Lung (tissue), 12 donors: Measurements from ENCODE around the gene CP. TPM values are rescaled to one million over a fixed set of nuclear protein-coding genes. Genes with fewer than 3 reads are reported as not detected.
A peak's percentile ranks its signal among the peaks of the same experiment; 100 is the strongest.

ENCODE experiments used
- ATAC-seq: fragments of 200-7000 bp; cut with Tn5 transposase; one replicate; pipeline ENCODE4 v1.9.1; 2020; ENCODE audit warnings: moderate number of reproducible peaks; ENCODE audit not compliant: insufficient read depth, low FRiP score
- DNase-seq, 3 donors: peaks; one replicate each; pipeline ENCODE4 v3.0.0-alpha.2; 2013 to 2017
- H3K27ac ChIP-seq, 2 donors: one replicate each; pipeline ENCODE4 v1.5.1; 2013; ENCODE audit warnings: mild to moderate bottlenecking in 2 of 2, moderate library complexity in 2 of 2, control low read depth in 1 of 2, inconsistent platforms in 1 of 2, low read depth in 1 of 2, low read length in 1 of 2
- H3K27me3 ChIP-seq, 3 donors: one replicate each; pipeline ENCODE4 v1.5.1; 2013; ENCODE audit warnings: low read length in 2 of 3; ENCODE audit not compliant: control insufficient read depth in 3 of 3, insufficient read depth in 3 of 3
- H3K36me3 ChIP-seq, 4 donors: one replicate each; pipeline ENCODE4 v1.5.1; 2013; ENCODE audit warnings: low read length in 4 of 4, mild to moderate bottlenecking in 1 of 4, moderate library complexity in 1 of 4; ENCODE audit not compliant: control insufficient read depth in 4 of 4, insufficient read depth in 4 of 4
- H3K4me1 ChIP-seq, 5 donors: one replicate each; pipeline ENCODE4 v1.5.1; 2013; ENCODE audit warnings: low read length in 5 of 5, mild to moderate bottlenecking in 2 of 5, moderate library complexity in 1 of 5; ENCODE audit not compliant: control insufficient read depth in 5 of 5, insufficient read depth in 5 of 5
- H3K4me3 ChIP-seq: one replicate; pipeline ENCODE4 v1.5.1; 2013; ENCODE audit warnings: mild to moderate bottlenecking, control low read depth, moderate library complexity
- H3K9ac ChIP-seq, 2 donors: one replicate each; pipeline ENCODE4 v1.5.1; 2013; ENCODE audit warnings: low read length in 2 of 2, control low read depth in 1 of 2; ENCODE audit not compliant: insufficient read depth in 1 of 2
- H3K9me3 ChIP-seq, 4 donors: one replicate each; pipeline ENCODE4 v1.5.1; 2013; ENCODE audit warnings: low read length in 3 of 4, mild to moderate bottlenecking in 1 of 4, moderate library complexity in 1 of 4; ENCODE audit not compliant: control insufficient read depth in 4 of 4, insufficient read depth in 3 of 4
- WGBS, 2 donors: extraction: QIAGEN DNeasy Blood & Tissue Kit; methylation state at CpG; one replicate each; pipeline ENCODE4 v1.1.7; 2013; 5-methylcytosine and 5-hydroxymethylcytosine counted together
- polyA plus RNA-seq, 2 donors: library from polyadenylated mRNA; stranded (reverse); fragments of 200-250 nt; gene quantifications; one replicate each; pipeline ENCODE4 v1.2.1, GENCODE V29; 2013
- total RNA-seq, 2 donors: library from RNA; depleted of rRNA in 1 of 2; stranded (reverse); fragments of >200 nt in 1 of 2; gene quantifications; one replicate each; pipeline ENCODE4 v1.2.1, GENCODE V29; 2014 to 2021
- TF ChIP-seq, protein P1 (sequence below): IDR thresholded peaks from 2 replicates; pipeline ENCODE4 v1.5.1; 2012; ENCODE audit warnings: mild to moderate bottlenecking; ENCODE audit errors: control extremely low read depth, extremely low read depth
- donor health status: control.
- donor health status: control.
- donor health status: Bipolar disorder and iron deficiency.
- donor health status: healthy.
- donor health status: DM: yes; HTN: yes; CAD: no.

CP gene
- total and polyA plus RNA-seq, 4 donors = 16.4 to 143 (median 68.5) TPM

DNA sequence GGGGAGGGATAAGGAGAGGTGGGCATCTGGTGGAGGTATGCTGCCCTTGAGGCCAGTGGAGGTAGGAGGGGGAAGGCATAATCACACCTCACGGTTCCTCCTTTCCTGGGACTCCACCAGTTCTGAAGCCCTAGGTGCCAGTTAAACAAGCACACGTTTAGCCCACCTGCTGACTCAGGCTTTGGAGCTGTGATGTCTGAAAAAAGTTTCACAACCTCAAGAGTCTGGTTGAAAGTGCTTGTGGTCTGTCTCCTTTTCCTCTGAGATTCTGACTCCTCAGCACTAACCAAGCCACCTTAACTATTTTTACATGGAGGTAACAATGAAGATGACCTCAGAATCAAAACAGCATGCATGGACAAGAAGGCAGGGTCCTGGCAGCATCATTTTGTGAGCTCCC lies 69.2 kb downstream of the CP start:
- no peak for DNase-seq
- WGBS, 2 donors = 32 to 46% methylated on average over 2 of the region's 2 CpGs
- Histone ChIP-seq H3K9me3 (no peaks in the 10 kb centered on the region), H3K4me1 (no peaks in the 10 kb centered on the region), H3K4me3 (no peak overlapping the region), H3K27ac (no peak overlapping the region), H3K27me3 (no peaks in the 10 kb centered on the region), H3K9ac (no peak overlapping the region), H3K36me3 (peaks cover 12 to 20% (median 19%) of the 10 kb centered on the region in 4 donors)
- no peak for ATAC-seq
- TF ChIP-seq, protein P1, sequence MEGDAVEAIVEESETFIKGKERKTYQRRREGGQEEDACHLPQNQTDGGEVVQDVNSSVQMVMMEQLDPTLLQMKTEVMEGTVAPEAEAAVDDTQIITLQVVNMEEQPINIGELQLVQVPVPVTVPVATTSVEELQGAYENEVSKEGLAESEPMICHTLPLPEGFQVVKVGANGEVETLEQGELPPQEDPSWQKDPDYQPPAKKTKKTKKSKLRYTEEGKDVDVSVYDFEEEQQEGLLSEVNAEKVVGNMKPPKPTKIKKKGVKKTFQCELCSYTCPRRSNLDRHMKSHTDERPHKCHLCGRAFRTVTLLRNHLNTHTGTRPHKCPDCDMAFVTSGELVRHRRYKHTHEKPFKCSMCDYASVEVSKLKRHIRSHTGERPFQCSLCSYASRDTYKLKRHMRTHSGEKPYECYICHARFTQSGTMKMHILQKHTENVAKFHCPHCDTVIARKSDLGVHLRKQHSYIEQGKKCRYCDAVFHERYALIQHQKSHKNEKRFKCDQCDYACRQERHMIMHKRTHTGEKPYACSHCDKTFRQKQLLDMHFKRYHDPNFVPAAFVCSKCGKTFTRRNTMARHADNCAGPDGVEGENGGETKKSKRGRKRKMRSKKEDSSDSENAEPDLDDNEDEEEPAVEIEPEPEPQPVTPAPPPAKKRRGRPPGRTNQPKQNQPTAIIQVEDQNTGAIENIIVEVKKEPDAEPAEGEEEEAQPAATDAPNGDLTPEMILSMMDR = no peak

DNA sequence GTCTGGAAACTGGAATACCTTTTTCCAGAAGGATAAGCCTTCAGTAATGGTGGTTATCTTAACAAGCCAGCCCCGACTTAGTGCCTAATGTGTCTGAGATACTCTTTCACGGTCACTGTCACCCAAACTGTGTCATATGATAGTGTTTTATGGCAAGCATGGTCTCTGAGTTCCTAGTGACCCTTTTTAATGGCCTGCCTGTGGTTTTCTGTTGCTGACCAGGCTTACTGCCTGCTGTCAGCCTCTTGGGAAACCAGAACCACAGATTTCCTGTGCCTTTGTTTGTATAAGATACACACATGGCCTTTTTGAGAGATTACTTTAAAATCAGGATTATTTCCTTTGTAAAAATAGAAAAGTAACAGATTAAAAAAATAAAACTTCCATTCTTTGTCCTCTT lies 69.8 kb downstream of the CP start:
- ATAC-seq = no peak
- 43 to 60% methylated on average over 2 of the region's 2 CpGs for WGBS, 2 donors
- no peak overlapping the region for H3K4me3 ChIP-seq
- H3K27me3 ChIP-seq = no peaks in the 10 kb centered on the region
- no peak for DNase-seq
- TF ChIP-seq, protein P1 = no peak
- H3K4me1 ChIP-seq = no peaks in the 10 kb centered on the region
- H3K9me3 ChIP-seq = no peaks in the 10 kb centered on the region
- no peak overlapping the region for H3K27ac ChIP-seq
- H3K36me3 ChIP-seq = peaks cover 12 to 18% (median 17%) of the 10 kb centered on the region in 4 donors
- H3K9ac ChIP-seq = no peak overlapping the region

DNA sequence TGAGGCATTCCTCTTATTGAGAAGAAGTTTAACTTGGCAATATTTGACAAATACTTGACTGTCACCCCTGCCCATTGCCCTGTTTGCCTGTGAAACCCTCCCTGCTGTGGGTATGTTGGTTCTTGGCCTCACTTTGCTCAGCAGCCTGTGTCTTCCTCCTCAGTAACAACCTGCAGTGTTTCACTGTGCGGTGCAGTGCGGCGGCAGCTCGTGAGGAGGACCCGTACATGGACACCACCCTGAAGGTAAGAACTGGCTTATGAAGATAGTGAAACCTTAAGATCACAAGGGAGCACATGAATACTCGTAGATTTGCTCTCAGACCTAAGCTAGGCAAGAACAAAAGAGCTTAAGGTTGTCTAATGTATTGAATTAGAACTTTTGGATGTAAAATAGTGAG lies 71.2 kb downstream of the CP start:
- H3K4me3 ChIP-seq = no peak overlapping the region
- 95 to 98% methylated on average over 6 of the region's 6 CpGs for WGBS, 2 donors
- TF ChIP-seq, protein P1 = no peak
- no peak overlapping the region for H3K9ac ChIP-seq
- no peak for DNase-seq
- peaks cover 11 to 23% (median 14%) of the 10 kb centered on the region in 4 donors for H3K36me3 ChIP-seq
- no peak overlapping the region for H3K27ac ChIP-seq
- no peaks in the 10 kb centered on the region for H3K9me3 ChIP-seq
- H3K4me1 ChIP-seq = no peaks in the 10 kb centered on the region
- ATAC-seq = no peak
- no peaks in the 10 kb centered on the region for H3K27me3 ChIP-seq

DNA sequence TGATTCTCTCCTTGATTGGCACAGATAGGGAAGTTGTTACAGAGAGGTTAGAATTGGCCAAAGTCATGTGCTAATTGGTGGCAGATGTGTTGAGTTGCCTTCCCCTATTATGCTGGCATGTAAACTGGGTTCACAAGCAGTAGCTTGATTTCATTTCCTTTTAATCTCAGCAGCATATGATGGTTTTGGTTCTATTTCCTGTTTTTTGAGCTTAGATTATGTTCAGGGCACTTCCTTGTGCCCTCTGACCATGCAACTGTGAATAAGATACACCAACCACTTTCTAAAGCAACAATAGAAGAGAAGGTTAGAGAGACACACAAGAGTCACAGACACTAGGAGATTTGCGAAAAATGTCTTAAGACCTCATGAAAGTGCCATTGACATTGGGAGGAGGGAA lies 75.7 kb downstream of the CP start:
- WGBS, 2 donors = 49 to 74% methylated on average over 1 of the region's 1 CpG
- Histone ChIP-seq H3K27ac (no peak overlapping the region), H3K27me3 (no peaks in the 10 kb centered on the region), H3K36me3 (peaks cover 5 to 28% (median 13%) of the 10 kb centered on the region in 4 donors), H3K4me3 (no peak overlapping the region), H3K4me1 (no peaks in the 10 kb centered on the region), H3K9me3 (no peaks in the 10 kb centered on the region), H3K9ac (no peak overlapping the region)
- ATAC-seq (peak; percentile 58), DNase-seq (no peak)
- TF ChIP-seq, protein P1 = no peak
